OCI-M2 (cell line): Measurements from ENCODE around the gene AMPD3.

ENCODE experiments used
- DNase-seq: peaks from one replicate; lab custom pipeline; 2025; ENCODE audit not compliant: unreplicated experiment; lab: John Stamatoyannopoulos, UW

The AMPD3 gene

DNA sequence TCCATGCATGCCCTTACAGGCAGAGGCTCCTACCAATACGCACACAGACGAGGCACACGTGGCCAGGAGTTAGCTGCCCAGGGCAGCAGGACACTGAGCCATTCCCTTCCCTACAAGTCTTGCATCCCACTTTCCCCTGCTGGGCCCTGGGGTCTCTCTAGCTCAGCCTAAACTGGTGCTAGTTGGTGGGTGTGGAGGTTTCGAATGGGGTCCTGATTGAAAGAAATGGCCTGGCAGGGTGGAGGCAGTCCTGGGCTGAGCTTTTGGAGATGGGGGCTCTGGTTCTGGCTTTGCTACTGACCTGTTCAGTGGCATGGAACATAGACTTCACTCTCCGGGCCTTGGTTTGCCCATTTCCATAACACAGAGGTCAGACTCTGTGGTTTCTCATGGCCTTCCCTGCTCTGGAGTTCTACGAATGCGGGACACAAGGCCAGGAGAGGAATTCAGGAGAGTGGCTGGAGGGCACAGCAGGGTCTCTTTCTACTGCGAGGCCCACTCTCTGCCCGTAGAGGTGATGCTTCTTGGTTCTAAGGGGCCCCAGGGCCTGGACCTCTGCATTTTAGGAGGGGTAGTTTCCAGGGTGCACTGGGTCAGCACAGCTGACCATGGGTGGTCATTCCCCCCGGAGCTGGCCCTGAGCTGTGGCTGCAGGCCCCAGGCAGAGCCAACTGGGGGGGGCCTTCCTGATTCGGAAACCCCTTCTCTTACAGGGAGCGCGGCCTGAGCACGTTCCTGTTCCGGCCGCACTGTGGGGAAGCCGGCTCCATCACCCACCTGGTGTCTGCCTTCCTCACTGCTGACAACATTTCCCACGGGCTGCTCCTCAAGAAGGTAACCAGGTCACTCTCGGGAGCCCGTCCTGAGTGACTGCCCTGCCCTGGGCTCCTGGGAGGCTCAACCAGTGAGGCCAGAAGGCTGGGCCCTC lies 46.0 kb downstream of the AMPD3 start:
- no peak for DNase-seq

- no peak for DNase-seq
Measured at GRCh38 chr11:10502065-10502680, 47.1 kb downstream of the AMPD3 start.

DNA sequence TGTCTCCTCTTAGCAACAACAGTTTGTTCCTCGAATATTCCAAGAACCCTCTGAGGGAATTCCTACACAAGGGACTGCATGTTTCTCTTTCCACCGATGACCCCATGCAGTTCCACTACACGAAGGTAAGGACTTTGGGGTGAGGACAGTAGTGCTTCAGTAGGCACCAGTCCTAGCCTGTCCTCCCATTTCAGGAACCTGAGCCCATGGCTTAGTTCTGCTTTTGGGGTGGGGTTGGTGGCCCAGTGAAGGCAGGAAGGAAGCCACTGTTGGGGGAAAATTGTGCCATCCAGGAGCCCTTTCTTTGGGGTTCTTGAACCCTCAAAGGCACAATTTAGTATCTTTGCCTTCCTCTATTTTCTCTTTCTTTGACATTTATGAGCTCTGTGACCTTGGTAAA lies 47.7 kb downstream of the AMPD3 start:
- DNase-seq: no peak

- DNase-seq: no peak
Measured at GRCh38 chr11:10503221-10503620, 48.2 kb downstream of the AMPD3 start.

DNA sequence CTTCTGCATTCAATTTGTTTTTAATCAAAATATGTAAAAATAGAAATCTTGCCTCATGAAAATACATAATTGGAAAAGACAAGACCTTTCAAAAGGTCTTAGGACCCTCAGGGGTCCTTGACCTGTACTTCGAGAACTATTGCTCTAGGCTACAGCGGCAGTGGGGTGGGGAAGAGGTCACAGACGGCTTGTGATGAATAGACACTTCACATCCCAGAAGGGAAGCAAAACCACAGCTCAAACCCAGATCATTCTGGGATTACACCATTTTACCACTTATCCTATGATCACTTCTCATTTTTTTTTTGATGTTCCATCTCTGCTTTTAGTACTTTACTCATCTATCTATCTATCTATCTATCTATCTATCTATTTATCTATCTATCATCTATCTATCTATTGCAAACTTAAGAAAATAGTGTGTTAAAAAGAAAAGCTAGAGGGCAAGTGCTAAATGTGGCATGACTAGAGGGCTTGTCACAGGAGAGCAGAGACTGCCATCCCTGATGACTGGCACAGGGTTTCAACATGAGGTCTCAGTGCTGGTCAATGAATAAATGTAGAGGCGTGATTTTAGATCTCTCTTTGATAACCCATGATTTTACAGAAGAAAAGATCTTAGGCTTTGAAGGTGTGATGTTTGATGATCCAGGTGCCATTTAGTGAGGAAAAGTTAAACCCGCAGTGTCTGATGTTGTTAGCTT lies 48.9 kb downstream of the AMPD3 start:
- DNase-seq: no peak

DNA sequence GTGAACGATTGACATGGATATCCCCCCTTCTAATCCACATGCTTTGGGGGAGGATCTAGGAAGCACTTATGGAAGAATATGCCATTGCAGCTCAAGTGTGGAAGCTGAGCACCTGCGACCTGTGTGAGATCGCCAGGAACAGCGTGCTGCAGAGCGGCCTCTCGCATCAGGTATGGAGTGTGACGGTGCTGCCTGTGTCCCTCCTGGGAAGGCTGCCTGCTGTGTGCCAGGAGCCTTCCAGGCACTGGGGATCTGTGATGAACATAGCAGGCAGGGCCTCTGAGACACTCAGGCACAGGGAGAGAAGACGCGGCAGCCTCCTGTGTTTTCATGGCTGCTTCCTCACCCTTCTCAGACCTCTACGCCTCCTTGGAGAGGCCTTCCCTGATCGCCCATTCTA lies 49.4 kb downstream of the AMPD3 start:
- no peak for DNase-seq

- DNase-seq: no peak
Measured at GRCh38 chr11:10505278-10506007, 50.4 kb downstream of the AMPD3 start.

DNA sequence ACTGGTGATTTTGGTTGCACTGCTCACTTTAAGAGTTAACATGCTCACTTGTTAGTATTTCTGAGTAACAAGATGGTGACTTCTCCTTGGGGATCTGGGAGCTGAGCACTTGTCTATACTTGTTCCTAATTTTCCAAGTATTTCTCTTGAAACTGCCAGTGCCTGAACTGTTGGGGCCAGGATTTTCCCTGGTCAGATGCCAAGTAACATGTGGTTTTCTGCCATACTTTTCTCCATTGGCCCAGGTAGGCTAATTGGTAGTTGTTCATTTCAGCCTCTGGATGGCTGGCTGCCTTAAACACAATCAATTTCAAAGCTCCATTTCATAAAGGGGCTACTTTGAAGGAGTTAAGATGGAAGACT lies 50.9 kb downstream of the AMPD3 start:
- no peak for DNase-seq

DNA sequence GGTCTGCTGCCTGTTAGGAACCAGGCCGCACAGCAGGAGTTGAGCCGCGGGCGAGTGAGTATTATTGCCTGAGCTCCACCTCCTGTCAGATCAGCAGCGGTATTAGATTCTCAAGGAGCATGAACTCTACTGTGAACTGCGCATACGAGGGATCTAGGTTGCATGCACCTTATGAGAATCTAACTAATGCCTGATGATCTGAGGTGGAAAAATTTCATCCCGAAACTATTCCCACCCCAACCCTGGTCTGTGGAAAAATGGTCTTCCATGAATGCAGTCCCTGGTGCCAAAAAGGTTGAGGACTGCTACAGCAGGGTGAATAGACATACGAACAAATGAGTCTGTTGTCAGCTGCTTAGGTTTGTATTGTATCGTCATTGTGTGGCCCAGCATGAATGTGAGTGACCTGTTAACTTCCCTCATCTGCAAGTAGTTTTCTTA lies 56.1 kb downstream of the AMPD3 start:
- no peak for DNase-seq

GRCh38 chr11:10514202-10514601 lies 59.1 kb downstream of the AMPD3 start:
- DNase-seq: no peak

- DNase-seq: no peak
Measured at GRCh38 chr11:10514709-10515108, 59.6 kb downstream of the AMPD3 start.

GRCh38 chr11:10515418-10515817 lies 60.4 kb downstream of the AMPD3 start:
- DNase-seq: no peak

DNA sequence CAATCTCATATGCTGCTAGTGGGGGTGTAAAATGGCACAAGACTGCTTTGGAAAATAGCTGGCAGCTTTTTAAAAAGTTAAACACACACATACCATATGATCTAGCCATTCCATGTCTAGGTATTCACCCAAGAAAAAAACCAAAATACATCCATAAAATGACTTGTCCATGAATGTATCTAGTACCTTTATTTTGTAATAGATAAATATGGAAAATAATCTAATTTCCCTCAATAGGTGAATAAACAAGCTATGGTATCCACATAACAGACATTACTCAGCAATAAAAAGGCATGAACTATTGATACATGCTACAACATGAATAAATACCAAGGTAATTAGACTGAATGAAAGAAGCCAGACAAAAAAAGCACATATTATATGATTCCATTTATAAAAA lies 63.1 kb downstream of the AMPD3 start:
- DNase-seq: no peak

GRCh38 chr11:10518891-10519290 lies 63.8 kb downstream of the AMPD3 start:
- no peak for DNase-seq

DNA sequence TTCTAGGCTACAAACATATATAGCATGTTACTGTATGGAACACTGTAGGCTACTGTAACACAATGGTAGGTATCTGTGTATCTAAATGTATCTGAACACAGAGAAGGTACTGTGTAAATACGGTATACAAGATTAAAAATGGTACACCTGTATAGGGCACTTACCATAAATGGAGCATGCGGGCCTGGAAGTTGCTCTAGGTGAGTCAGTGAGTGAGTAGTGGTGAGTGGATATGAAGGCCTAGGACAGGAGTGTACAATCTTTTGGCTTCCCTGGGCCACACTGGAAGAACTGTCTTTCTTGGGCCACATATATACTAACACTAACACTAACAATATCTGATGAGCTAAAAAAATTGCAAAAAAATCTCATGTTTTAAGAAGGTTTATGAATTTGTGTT lies 64.6 kb downstream of the AMPD3 start:
- no peak for DNase-seq

DNA sequence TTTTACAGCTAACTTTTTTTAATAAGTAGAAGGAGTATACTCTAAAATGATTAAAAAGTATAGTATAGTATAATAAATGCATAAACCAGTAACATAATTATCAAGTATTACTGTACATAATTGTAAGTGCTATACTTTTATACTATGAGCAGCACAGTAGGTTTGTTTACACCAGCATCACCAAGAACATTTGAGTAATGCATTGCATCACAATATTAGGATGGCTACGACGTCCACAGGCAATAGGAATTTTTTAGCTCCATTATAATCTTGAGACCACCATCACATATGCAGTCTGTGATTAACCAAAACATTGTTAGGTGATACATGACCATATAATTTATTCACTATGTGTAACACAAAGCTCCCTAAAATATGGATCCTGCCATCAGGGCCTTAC lies 65.5 kb downstream of the AMPD3 start:
- DNase-seq: no peak

DNA sequence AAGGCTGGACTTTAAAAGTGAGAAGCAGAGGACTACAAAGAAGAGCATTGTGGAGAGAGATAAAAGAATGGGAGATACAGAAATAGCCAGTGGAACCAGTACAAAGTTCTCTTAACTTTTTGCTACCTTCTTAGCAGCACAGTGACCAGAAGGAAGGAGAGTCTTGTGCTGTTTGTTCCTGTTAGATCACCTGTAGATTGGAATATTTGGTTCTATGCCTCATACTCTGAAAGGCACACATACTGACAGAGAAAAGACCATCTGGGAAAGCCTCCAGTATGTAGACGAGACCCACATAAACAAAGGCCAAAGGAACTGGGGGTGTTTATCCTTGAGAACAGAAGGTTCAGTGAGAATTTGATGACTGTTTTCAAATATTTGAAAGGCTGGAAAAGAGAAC lies 67.2 kb downstream of the AMPD3 start:
- no peak for DNase-seq

DNA sequence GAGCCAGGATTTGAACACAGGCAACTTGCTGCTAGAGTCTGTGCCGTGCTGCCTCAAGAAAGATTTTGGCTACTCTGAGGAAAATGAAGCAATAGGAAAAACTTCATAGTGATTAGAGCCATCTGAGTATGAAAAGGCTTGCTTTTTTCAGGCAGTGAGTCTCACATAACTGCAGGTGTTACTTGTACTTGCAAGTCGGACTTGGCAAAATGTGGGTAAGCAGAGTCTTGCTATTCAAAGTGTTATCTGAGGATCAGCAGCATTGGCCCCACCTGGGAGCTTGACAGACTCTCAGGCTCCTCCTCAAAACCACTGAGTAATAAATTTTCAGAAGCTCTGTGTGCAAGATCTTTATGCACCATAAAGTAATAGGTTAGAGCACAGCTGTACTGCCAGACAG lies 67.9 kb downstream of the AMPD3 start:
- no peak for DNase-seq

- no peak for DNase-seq
Measured at GRCh38 chr11:10524471-10524870, 69.4 kb downstream of the AMPD3 start.

GRCh38 chr11:10526974-10527918 lies 72.2 kb downstream of the AMPD3 start:
- DNase-seq: no peak
